B cell (primary cell): Measurements from ENCODE around the gene ZFYVE27. TPM values are rescaled to one million over a fixed set of nuclear protein-coding genes. Genes with fewer than 3 reads are reported as not detected.

Experiments
- ATAC-seq: fragments of 200-7000 bp; cut with Tn5 transposase; one replicate; pipeline ENCODE4 v1.10.0; 2021; ENCODE audit warnings: low read depth, mild to moderate bottlenecking, moderate number of reproducible peaks, moderate library complexity
- CTCF ChIA-PET: fragments of 350-600 bp; sonication (Branson Sonifier 250); formaldehyde crosslinking; loops from one replicate; lab custom pipeline; 2021; ENCODE audit warnings: antibody characterized with exemption, inconsistent platforms; lab: Charles Lee
- POLR2A ChIA-PET: fragments of 350-600 bp; sonication (Branson Sonifier 250); formaldehyde crosslinking; loops from one replicate; lab custom pipeline; 2021; ENCODE audit warnings: antibody characterized with exemption; lab: Charles Lee
- DNase-seq: peaks from one replicate; pipeline ENCODE4 v3.0.0; 2013
- H2AFZ ChIP-seq: 2 replicates; pipeline ENCODE4 v1.6.1; 2012; ENCODE audit warnings: mild to moderate bottlenecking, low read depth, low read length; ENCODE audit not compliant: insufficient read depth, poor library complexity, severe bottlenecking
- H3K27ac ChIP-seq, 2 donors: 1 replicate in 1 of 2; 2 replicates in 1 of 2; pipeline ENCODE4 v1.5.1; 2012 to 2013; ENCODE audit warnings: low read length in 2 of 2, mild to moderate bottlenecking in 2 of 2, moderate library complexity in 1 of 2
- H3K27me3 ChIP-seq, 4 experiments: fragments of 200-600 bp in 1 of 4; sonication (generic) in 1 of 4; replicated peaks in 1 of 4; 1 replicate in 2 of 4; 2 replicates in 2 of 4; pipeline versions ENCODE4 v1.6.1 to v1.7.0; 2013 to 2016; ENCODE audit warnings: low read length in 3 of 4, mild to moderate bottlenecking in 2 of 4, mixed read lengths in 1 of 4, moderate library complexity in 1 of 4; ENCODE audit not compliant: insufficient read depth in 4 of 4, control insufficient read depth in 3 of 4; ENCODE audit errors: control extremely low read depth in 1 of 4
- H3K36me3 ChIP-seq, 2 experiments: replicated peaks in 1 of 2; 1 replicate in 1 of 2; 2 replicates in 1 of 2; pipeline versions ENCODE4 v1.6.1 to v1.7.1; 2013; ENCODE audit warnings: low read length in 1 of 2; ENCODE audit not compliant: insufficient read depth in 2 of 2, control insufficient read depth in 1 of 2; ENCODE audit errors: control extremely low read depth in 1 of 2, extremely low read depth in 1 of 2
- H3K4me1 ChIP-seq, 2 donors: fragments of 200-600 bp in 1 of 2; sonication (generic) in 1 of 2; 1 replicate in 1 of 2; 2 replicates in 1 of 2; pipeline versions ENCODE4 v1.5.1 to v1.6.1; 2013 to 2017; ENCODE audit warnings: low read length in 2 of 2; ENCODE audit not compliant: control insufficient read depth in 2 of 2, insufficient read depth in 2 of 2
- H3K4me2 ChIP-seq: replicated peaks from 2 replicates; pipeline ENCODE3; 2012; ENCODE audit warnings: mild to moderate bottlenecking, low read depth, low read length; ENCODE audit not compliant: poor library complexity, severe bottlenecking
- H3K4me3 ChIP-seq, 5 experiments: fragments of 200-600 bp in 1 of 5; sonication (generic) in 1 of 5; 1 replicate in 3 of 5; 2 replicates in 2 of 5; pipeline versions ENCODE4 v1.5.1 to v1.7.0; 2011 to 2016; ENCODE audit warnings: low read length in 4 of 5, mild to moderate bottlenecking in 4 of 5, low read depth in 2 of 5, control low read depth in 1 of 5, moderate library complexity in 1 of 5; ENCODE audit not compliant: insufficient read depth in 1 of 5; ENCODE audit errors: control extremely low read depth in 1 of 5, extremely low read depth in 1 of 5
- H3K79me2 ChIP-seq: fragments of 200-600 bp; sonication (generic); one replicate; pipeline ENCODE4 v1.6.0; 2016; ENCODE audit warnings: low read length; ENCODE audit not compliant: control insufficient read depth, insufficient read depth
- H3K9ac ChIP-seq: fragments of 200-600 bp; sonication (generic); 2 replicates; pipeline ENCODE4 v1.6.1; 2017; ENCODE audit warnings: mild to moderate bottlenecking, low read length, moderate library complexity
- H3K9me3 ChIP-seq, 3 donors: one replicate each; pipeline versions ENCODE4 v1.6.1 to v1.7.1; 2013; ENCODE audit warnings: low read length in 2 of 3; ENCODE audit not compliant: control insufficient read depth in 2 of 3, insufficient read depth in 1 of 3; ENCODE audit errors: control extremely low read depth in 1 of 3
- H4K20me1 ChIP-seq: 2 replicates; pipeline ENCODE4 v1.6.0; 2012; ENCODE audit warnings: mild to moderate bottlenecking, low read length; ENCODE audit not compliant: insufficient read depth, control insufficient read depth, poor library complexity, severe bottlenecking
- H3K27ac Mint-ChIP-seq: one replicate; pipeline ENCODE4 v1.8.0; 2021; ENCODE audit warnings: mixed read lengths
- H3K27me3 Mint-ChIP-seq: one replicate; pipeline ENCODE4 v1.8.0; 2021; ENCODE audit warnings: mixed read lengths
- H3K4me1 Mint-ChIP-seq: one replicate; pipeline ENCODE4 v1.8.0; 2021; ENCODE audit warnings: mixed read lengths
- H3K4me3 Mint-ChIP-seq: one replicate; pipeline ENCODE4 v1.8.0; 2021; ENCODE audit warnings: mixed read lengths
- H3K9me3 Mint-ChIP-seq: one replicate; pipeline ENCODE4 v1.8.0; 2022; ENCODE audit warnings: mixed read lengths; ENCODE audit not compliant: insufficient read depth
- EZH2 ChIP-seq: IDR thresholded peaks from 2 replicates; pipeline ENCODE4 v1.6.1; 2012; ENCODE audit warnings: borderline replicate concordance, low read depth, mild to moderate bottlenecking, moderate library complexity, low read length; ENCODE audit not compliant: insufficient read depth, poor library complexity, severe bottlenecking
- WGBS: methylation state at CpG from one replicate; pipeline ENCODE4 v1.1.5; 2013; ENCODE audit warnings: missing lambda C conversion rate; ENCODE audit not compliant: insufficient coverage; 5-methylcytosine and 5-hydroxymethylcytosine counted together
- intact Hi-C: fragments of 100-400 bp; cut with micrococcal nuclease; formaldehyde crosslinking; loops from one replicate; pipeline ENCODE4 v1.10.0; 2022
- polyA plus RNA-seq: library from polyadenylated mRNA; depleted of rRNA; stranded (reverse); fragments of >200 nt; gene quantifications from 2 replicates; pipeline ENCODE4 v1.2.3, GENCODE V29; 2012
- total RNA-seq, 2 donors: library from RNA; stranded (reverse); fragments of 120-200 nt in 1 of 2; gene quantifications; 1 replicate in 1 of 2; 2 replicates in 1 of 2; pipeline versions ENCODE4 v1.2.3 to v1.2.4, GENCODE V29; 2013 to 2022
- TF ChIP-seq, protein P1 (sequence below): fragments of 200-600 bp; IDR thresholded peaks from one replicate; pipeline ENCODE4 v1.8.0; 2022; ENCODE audit warnings: antibody characterized with exemption, mild to moderate bottlenecking

The ZFYVE27 gene
- total and polyA plus RNA-seq, 2 donors (not counting 1 experiment from before 2014, with no cell fraction given), result 50.4 to 79.7 TPM

DNA sequence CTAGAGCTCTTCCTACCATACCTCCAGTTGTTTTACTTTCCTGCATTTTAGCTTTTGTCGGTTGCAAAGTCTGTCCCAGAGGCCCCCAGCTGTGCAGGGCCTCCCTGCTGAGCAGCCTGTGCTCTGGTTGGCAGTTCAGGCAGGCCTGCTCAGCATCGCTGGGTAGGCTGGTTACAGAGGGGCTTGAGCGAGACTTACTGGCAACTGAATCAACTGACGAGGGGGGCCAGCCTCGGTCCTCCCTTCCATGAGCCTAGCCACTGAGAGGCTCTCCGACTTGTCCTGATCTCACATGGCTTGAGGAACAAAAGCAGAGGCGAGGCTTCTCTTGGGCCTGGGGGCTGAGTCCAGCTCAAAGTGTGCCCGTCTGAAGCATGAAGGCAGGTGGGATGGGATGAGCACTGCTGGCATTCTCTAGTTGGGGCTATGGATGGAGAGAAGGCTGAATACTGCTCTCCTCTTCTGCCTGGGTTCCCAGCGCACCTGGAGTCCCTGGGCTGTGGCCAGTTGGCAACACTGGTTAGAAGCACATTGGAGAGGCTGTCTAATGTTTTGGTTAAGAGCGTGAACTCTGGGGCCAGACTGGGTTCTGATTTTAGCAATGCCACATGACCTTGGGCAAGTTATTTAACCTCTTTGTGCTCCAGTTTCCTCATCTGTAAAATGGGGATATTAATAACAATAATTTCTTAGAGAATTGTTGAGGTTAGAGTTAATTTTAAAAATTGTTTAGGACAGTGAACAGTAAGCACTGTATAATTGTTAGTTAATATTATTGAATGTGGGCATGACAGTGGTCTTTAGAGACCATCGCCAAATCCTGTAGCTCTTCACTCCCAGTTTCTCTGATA, 41.7 kb downstream of the ZFYVE27 start:
- no peak overlapping the region for H3K4me3 ChIP-seq
- peaks cover 2% of the 10 kb centered on the region for H3K27me3 Mint-ChIP-seq
- H3K9me3 ChIP-seq, result no peaks in the 10 kb centered on the region
- H3K4me3 Mint-ChIP-seq, result no peak overlapping the region
- intact Hi-C loops, result no loop called here
- no peak overlapping the region for H3K9ac ChIP-seq
- H3K4me2 ChIP-seq, result no peak overlapping the region
- no peak for TF ChIP-seq EZH2
- TF ChIP-seq, protein P1, sequence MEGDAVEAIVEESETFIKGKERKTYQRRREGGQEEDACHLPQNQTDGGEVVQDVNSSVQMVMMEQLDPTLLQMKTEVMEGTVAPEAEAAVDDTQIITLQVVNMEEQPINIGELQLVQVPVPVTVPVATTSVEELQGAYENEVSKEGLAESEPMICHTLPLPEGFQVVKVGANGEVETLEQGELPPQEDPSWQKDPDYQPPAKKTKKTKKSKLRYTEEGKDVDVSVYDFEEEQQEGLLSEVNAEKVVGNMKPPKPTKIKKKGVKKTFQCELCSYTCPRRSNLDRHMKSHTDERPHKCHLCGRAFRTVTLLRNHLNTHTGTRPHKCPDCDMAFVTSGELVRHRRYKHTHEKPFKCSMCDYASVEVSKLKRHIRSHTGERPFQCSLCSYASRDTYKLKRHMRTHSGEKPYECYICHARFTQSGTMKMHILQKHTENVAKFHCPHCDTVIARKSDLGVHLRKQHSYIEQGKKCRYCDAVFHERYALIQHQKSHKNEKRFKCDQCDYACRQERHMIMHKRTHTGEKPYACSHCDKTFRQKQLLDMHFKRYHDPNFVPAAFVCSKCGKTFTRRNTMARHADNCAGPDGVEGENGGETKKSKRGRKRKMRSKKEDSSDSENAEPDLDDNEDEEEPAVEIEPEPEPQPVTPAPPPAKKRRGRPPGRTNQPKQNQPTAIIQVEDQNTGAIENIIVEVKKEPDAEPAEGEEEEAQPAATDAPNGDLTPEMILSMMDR, result no peak
- H3K9me3 Mint-ChIP-seq, result no peaks in the 10 kb centered on the region
- no peak overlapping the region for H2AFZ ChIP-seq
- peaks cover 0 to 3% (median 0%) of the 10 kb centered on the region in 4 experiments for H3K27me3 ChIP-seq
- H4K20me1 ChIP-seq, result no peaks in the 10 kb centered on the region
- no peak overlapping the region for H3K27ac Mint-ChIP-seq
- 92% methylated on average over 9 of the region's 11 CpGs for WGBS
- H3K4me1 Mint-ChIP-seq, result no peaks in the 10 kb centered on the region
- no peak overlapping the region for H3K27ac ChIP-seq
- ATAC-seq, result no peak
- H3K79me2 ChIP-seq, result no peaks in the 10 kb centered on the region
- no peak for DNase-seq
- H3K4me1 ChIP-seq, result no peaks in the 10 kb centered on the region
- ChIA-PET POLR2A (no interaction called here), CTCF (no interaction called here)
- no peaks in the 10 kb centered on the region for H3K36me3 ChIP-seq

DNA sequence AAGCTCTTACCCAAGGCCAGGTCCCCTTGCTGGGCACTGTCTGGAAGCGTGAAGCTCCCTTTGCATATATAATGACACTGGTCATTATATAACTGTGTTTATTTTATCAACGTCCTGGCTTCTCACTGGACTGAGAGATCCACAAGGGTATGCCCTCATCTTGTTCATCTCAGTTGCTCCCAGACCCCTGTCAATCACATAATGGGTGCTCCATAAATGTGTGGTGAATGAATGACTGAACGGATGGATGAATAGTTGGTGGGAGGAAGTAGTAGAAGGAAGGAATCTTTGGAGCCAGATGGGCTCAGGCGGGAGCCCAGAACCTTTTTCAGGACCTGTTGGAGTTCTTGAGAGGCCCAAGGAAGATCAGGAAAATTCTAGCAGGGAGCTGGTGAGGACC, 42.6 kb downstream of the ZFYVE27 start:
- Histone ChIP-seq H3K4me3 (no peak overlapping the region), H3K9ac (no peak overlapping the region), H3K27me3 (peaks cover 0 to 3% (median 0%) of the 10 kb centered on the region in 4 experiments), H3K79me2 (no peaks in the 10 kb centered on the region), H3K36me3 (no peaks in the 10 kb centered on the region), H3K27ac (no peak overlapping the region), H3K9me3 (no peaks in the 10 kb centered on the region), H3K4me1 (no peaks in the 10 kb centered on the region), H2AFZ (no peak overlapping the region), H3K4me2 (no peak overlapping the region), H4K20me1 (no peaks in the 10 kb centered on the region)
- ChIA-PET CTCF (no interaction called here), POLR2A (no interaction called here)
- intact Hi-C loops, result no loop called here
- WGBS, result 85% methylated on average over 2 of the region's 4 CpGs
- H3K27me3 Mint-ChIP-seq, result no peaks in the 10 kb centered on the region
- H3K27ac Mint-ChIP-seq, result no peak overlapping the region
- no peak overlapping the region for H3K4me3 Mint-ChIP-seq
- TF ChIP-seq EZH2, result no peak
- TF ChIP-seq, protein P1, result no peak
- no peaks in the 10 kb centered on the region for H3K4me1 Mint-ChIP-seq
- ATAC-seq (no peak), DNase-seq (no peak)
- no peaks in the 10 kb centered on the region for H3K9me3 Mint-ChIP-seq
